Caco-2 (cell line): ENCODE data around the gene TLK1. TPM values are rescaled to one million over a fixed set of nuclear protein-coding genes. Genes with fewer than 3 reads are reported as not detected.

Experiments used
- BruUV-seq: library from RNA; stranded (reverse); fragments of 400-500 nt; replicated peaks from 2 replicates; lab custom pipeline; 2021; lab: Mats Ljungman, UMichigan
- CTCF ChIA-PET: fragments of 300-600 bp; sonication (Branson Sonifier 250); formaldehyde crosslinking; loops from one replicate; lab custom pipeline; 2022; ENCODE audit warnings: antibody characterized with exemption; lab: Charles Lee
- POLR2A ChIA-PET: fragments of 300-600 bp; sonication (Branson Sonifier 250); formaldehyde crosslinking; loops from one replicate; lab custom pipeline; 2022; ENCODE audit warnings: antibody characterized with exemption; lab: Charles Lee
- DNase-seq, 2 experiments: peaks; one replicate each; pipeline versions ENCODE4 v3.0.0 to v3.0.0-alpha.2; 2020 to 2022
- H3K27me3 ChIP-seq: replicated peaks from 2 replicates; pipeline ENCODE4 v1.6.0; 2011; ENCODE audit warnings: low read length; ENCODE audit not compliant: control insufficient read depth, insufficient read depth
- H3K36me3 ChIP-seq: 2 replicates; pipeline ENCODE4 v1.5.1; 2011; ENCODE audit warnings: low read length; ENCODE audit not compliant: control insufficient read depth, insufficient read depth
- H3K4me1 ChIP-seq: fragments of 250-450 bp; sonication (Bioruptor Pico); 2 replicates; pipeline ENCODE4 v1.5.1; 2020; ENCODE audit warnings: mild to moderate bottlenecking
- H3K4me3 ChIP-seq: 2 replicates; pipeline ENCODE4 v1.5.1; 2011; ENCODE audit warnings: low read depth, mild to moderate bottlenecking, control low read depth, low read length
- H3K9me3 ChIP-seq: fragments of 250-450 bp; sonication (Bioruptor Pico); 2 replicates; pipeline ENCODE4 v1.5.1; 2020; ENCODE audit warnings: mild to moderate bottlenecking, moderate library complexity
- H3K27ac Mint-ChIP-seq: one replicate; pipeline ENCODE4 v1.8.0; 2022; ENCODE audit warnings: mixed read lengths; ENCODE audit not compliant: unreplicated experiment
- H3K27me3 Mint-ChIP-seq: one replicate; pipeline ENCODE4 v1.8.0; 2022; ENCODE audit warnings: mixed read lengths; ENCODE audit not compliant: insufficient read depth, unreplicated experiment
- H3K36me3 Mint-ChIP-seq: one replicate; pipeline ENCODE4 v1.8.0; 2022; ENCODE audit warnings: mild to moderate bottlenecking, mixed read lengths; ENCODE audit not compliant: insufficient read depth, unreplicated experiment
- H3K4me1 Mint-ChIP-seq: one replicate; pipeline ENCODE4 v1.8.0; 2022; ENCODE audit warnings: low read depth, mixed read lengths; ENCODE audit not compliant: unreplicated experiment
- H3K4me3 Mint-ChIP-seq: one replicate; pipeline ENCODE4 v1.8.0; 2022; ENCODE audit warnings: mild to moderate bottlenecking, moderate library complexity, mixed read lengths; ENCODE audit not compliant: unreplicated experiment
- H3K9me3 Mint-ChIP-seq: one replicate; pipeline ENCODE4 v1.8.0; 2022; ENCODE audit warnings: mixed read lengths; ENCODE audit not compliant: unreplicated experiment
- intact Hi-C: fragments of 100-400 bp; cut with micrococcal nuclease; formaldehyde crosslinking; loops from one replicate; pipeline ENCODE4 v1.10.0; 2022; ENCODE audit not compliant: unreplicated experiment
- total RNA-seq: library from RNA; stranded (reverse); gene quantifications from 2 replicates; pipeline ENCODE4 v1.2.3, GENCODE V29; 2022
- TF ChIP-seq, protein P1 (sequence below), 2 experiments: fragments of 200-600 bp in 1 of 2; IDR thresholded peaks; 1 replicate in 1 of 2; 2 replicates in 1 of 2; pipeline versions ENCODE4 v1.5.1 to v1.8.0; 2011 to 2022; ENCODE audit warnings: antibody characterized with exemption in 1 of 2, control low read depth in 1 of 2, inconsistent platforms in 1 of 2, low read depth in 1 of 2, low read length in 1 of 2, mild to moderate bottlenecking in 1 of 2, moderate library complexity in 1 of 2; ENCODE audit not compliant: insufficient read depth in 1 of 2, severe bottlenecking in 1 of 2, unreplicated experiment in 1 of 2

Gene TLK1
- total RNA-seq, 1 experiment from 2014 or later, result 85.1 TPM

DNA sequence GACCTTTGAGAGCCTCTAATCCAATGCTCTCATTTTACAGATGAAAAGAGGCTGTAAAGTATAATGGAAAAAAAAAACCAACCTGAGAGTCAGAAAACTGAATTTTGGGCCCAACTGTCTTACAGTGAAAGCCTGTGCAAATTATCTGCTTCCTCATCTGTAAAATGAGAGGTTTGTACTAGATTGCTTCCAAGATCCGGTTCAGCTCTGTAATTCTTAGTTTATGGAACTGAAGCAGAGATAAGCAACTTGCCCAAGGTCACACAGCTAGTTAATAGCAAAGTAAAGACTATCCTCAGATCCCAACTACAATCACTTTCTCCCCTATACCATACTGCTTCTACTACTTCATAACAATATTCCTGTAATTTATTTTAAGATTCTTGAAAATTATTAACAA, 6.3 kb downstream of the TLK1 start:
- Histone ChIP-seq H3K4me1 (peaks cover 24% of the 10 kb centered on the region), H3K27me3 (no peaks in the 10 kb centered on the region), H3K36me3 (no peaks in the 10 kb centered on the region), H3K9me3 (no peaks in the 10 kb centered on the region), H3K4me3 (no peak overlapping the region)
- ChIA-PET POLR2A (interaction anchor here (0.6 kb wide), 1 partner anchor 26 kb away, joined by 3 read pairs; no protein-coding TSS in a partner anchor), CTCF (interaction anchor here (0.7 to 1.2 kb wide), 3 partner anchors 17 to 279 kb away, joined by 3 read pairs; partner anchors contain the start of gene METTL8)
- no TSS peak for BruUV-seq
- no peak overlapping the region for H3K27ac Mint-ChIP-seq
- peaks cover 38% of the 10 kb centered on the region for H3K4me1 Mint-ChIP-seq
- H3K4me3 Mint-ChIP-seq, result no peak overlapping the region
- intact Hi-C loops, result no loop called here
- peaks cover under 1% of the 10 kb centered on the region for H3K36me3 Mint-ChIP-seq
- TF ChIP-seq, protein P1, sequence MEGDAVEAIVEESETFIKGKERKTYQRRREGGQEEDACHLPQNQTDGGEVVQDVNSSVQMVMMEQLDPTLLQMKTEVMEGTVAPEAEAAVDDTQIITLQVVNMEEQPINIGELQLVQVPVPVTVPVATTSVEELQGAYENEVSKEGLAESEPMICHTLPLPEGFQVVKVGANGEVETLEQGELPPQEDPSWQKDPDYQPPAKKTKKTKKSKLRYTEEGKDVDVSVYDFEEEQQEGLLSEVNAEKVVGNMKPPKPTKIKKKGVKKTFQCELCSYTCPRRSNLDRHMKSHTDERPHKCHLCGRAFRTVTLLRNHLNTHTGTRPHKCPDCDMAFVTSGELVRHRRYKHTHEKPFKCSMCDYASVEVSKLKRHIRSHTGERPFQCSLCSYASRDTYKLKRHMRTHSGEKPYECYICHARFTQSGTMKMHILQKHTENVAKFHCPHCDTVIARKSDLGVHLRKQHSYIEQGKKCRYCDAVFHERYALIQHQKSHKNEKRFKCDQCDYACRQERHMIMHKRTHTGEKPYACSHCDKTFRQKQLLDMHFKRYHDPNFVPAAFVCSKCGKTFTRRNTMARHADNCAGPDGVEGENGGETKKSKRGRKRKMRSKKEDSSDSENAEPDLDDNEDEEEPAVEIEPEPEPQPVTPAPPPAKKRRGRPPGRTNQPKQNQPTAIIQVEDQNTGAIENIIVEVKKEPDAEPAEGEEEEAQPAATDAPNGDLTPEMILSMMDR (IDR thresholded peaks at IDR 0.05; ENCODE audit: insufficient read depth in 1 of 2, low read depth in 1 of 2, low read length in 1 of 2, severe bottlenecking in 1 of 2, unreplicated experiment in 1 of 2), result no peak
- no peak for DNase-seq
- no peaks in the 10 kb centered on the region for H3K9me3 Mint-ChIP-seq
- no peaks in the 10 kb centered on the region for H3K27me3 Mint-ChIP-seq

GRCh38 chr2:171150694-171151285, 9.9 kb downstream of the TLK1 start:
- no peaks in the 10 kb centered on the region for H3K9me3 Mint-ChIP-seq

GRCh38 chr2:171149986-171150693, 10.6 kb downstream of the TLK1 start:
- peaks cover 44% of the 10 kb centered on the region for H3K4me1 Mint-ChIP-seq
- Histone ChIP-seq H3K27me3 (no peaks in the 10 kb centered on the region), H3K9me3 (no peaks in the 10 kb centered on the region), H3K4me1 (peaks cover 21% of the 10 kb centered on the region), H3K4me3 (no peak overlapping the region), H3K36me3 (no peaks in the 10 kb centered on the region)
- no peaks in the 10 kb centered on the region for H3K27me3 Mint-ChIP-seq
- intact Hi-C loops, result no loop called here
- H3K9me3 Mint-ChIP-seq, result no peaks in the 10 kb centered on the region
- H3K4me3 Mint-ChIP-seq, result no peak overlapping the region
- ChIA-PET POLR2A (no interaction called here), CTCF (no interaction called here)
- TF ChIP-seq, protein P1 (IDR thresholded peaks at IDR 0.05; ENCODE audit: insufficient read depth in 1 of 2, low read depth in 1 of 2, low read length in 1 of 2, severe bottlenecking in 1 of 2, unreplicated experiment in 1 of 2), result no peak
- no TSS peak for BruUV-seq
- peaks cover under 1% of the 10 kb centered on the region for H3K36me3 Mint-ChIP-seq
- no peak for DNase-seq
- no peak overlapping the region for H3K27ac Mint-ChIP-seq

More at GRCh38 chr2:171150694-171151285, 9.9 kb downstream of the TLK1 start:
- H3K4me1 Mint-ChIP-seq, result peaks cover 50% of the 10 kb centered on the region
- H3K27ac Mint-ChIP-seq, result no peak overlapping the region
- POLR2A ChIA-PET, result no interaction called here
- H3K4me1 ChIP-seq, result peaks cover 22% of the 10 kb centered on the region
- no TSS peak for BruUV-seq
- CTCF ChIA-PET, result no interaction called here
- TF ChIP-seq, protein P1 (IDR thresholded peaks at IDR 0.05; ENCODE audit: insufficient read depth in 1 of 2, low read depth in 1 of 2, low read length in 1 of 2, severe bottlenecking in 1 of 2, unreplicated experiment in 1 of 2), result no peak
- no peaks in the 10 kb centered on the region for H3K36me3 ChIP-seq
- no peaks in the 10 kb centered on the region for H3K9me3 ChIP-seq
- no peaks in the 10 kb centered on the region for H3K36me3 Mint-ChIP-seq
- intact Hi-C loops, result no loop called here
- no peak overlapping the region for H3K4me3 Mint-ChIP-seq
- H3K27me3 Mint-ChIP-seq, result no peaks in the 10 kb centered on the region
- no peaks in the 10 kb centered on the region for H3K27me3 ChIP-seq
- no peak for DNase-seq
- H3K4me3 ChIP-seq, result no peak overlapping the region
